Keratinocyte (primary cell): ENCODE results near the gene ZNF583. TPM values are rescaled to one million over a fixed set of nuclear protein-coding genes. Genes with fewer than 3 reads are reported as not detected.

Experiments
- DNase-seq: peaks from one replicate; pipeline ENCODE4 v3.0.0-alpha.2; 2011; ENCODE audit warnings: low read depth, missing footprints, low spot score
- FAIRE-seq: peaks from 2 replicates; lab custom pipeline; 2011; peaks lifted over from hg19 to GRCh38; lab: Jason Lieb, UNC
- H2AFZ ChIP-seq: 2 replicates; pipeline ENCODE4 v1.6.0; 2012; ENCODE audit warnings: low read length, control low read depth, inconsistent platforms; ENCODE audit not compliant: control insufficient read depth
- H3K27ac ChIP-seq: 2 replicates; pipeline ENCODE4 v1.5.1; 2011; ENCODE audit warnings: low read length; ENCODE audit not compliant: control insufficient read depth, insufficient read depth
- H3K27me3 ChIP-seq: 3 replicates; pipeline ENCODE4 v1.6.0; 2011; ENCODE audit warnings: low read length; ENCODE audit not compliant: control insufficient read depth, insufficient read depth; ENCODE audit errors: extremely low read depth
- H3K36me3 ChIP-seq, 2 experiments: 2 replicates in 1 of 2; 3 replicates in 1 of 2; pipeline ENCODE4 v1.5.1; 2011; ENCODE audit warnings: low read length in 2 of 2, mild to moderate bottlenecking in 1 of 2; ENCODE audit not compliant: control insufficient read depth in 2 of 2, insufficient read depth in 2 of 2; ENCODE audit errors: extremely low read depth in 1 of 2
- H3K4me1 ChIP-seq: 3 replicates; pipeline ENCODE4 v1.5.1; 2011; ENCODE audit warnings: low read length; ENCODE audit not compliant: control insufficient read depth, insufficient read depth; ENCODE audit errors: extremely low read depth
- H3K4me2 ChIP-seq: 3 replicates; pipeline ENCODE4 v1.6.0; 2011; ENCODE audit warnings: low read depth, low read length; ENCODE audit not compliant: control insufficient read depth, insufficient read depth; ENCODE audit errors: extremely low read depth
- H3K4me3 ChIP-seq, 3 experiments: fragments of 200-600 bp in 1 of 3; sonication (generic) in 1 of 3; 2 replicates in 2 of 3; 3 replicates in 1 of 3; pipeline ENCODE4 v1.5.1; 2011 to 2016; ENCODE audit warnings: low read length in 3 of 3, mild to moderate bottlenecking in 3 of 3, control low read depth in 2 of 3, inconsistent platforms in 1 of 3, low read depth in 1 of 3, mixed read lengths in 1 of 3, mixed run types in 1 of 3, moderate library complexity in 1 of 3; ENCODE audit not compliant: control insufficient read depth in 2 of 3, insufficient read depth in 2 of 3; ENCODE audit errors: extremely low read depth in 1 of 3
- H3K79me2 ChIP-seq: 2 replicates; pipeline ENCODE4 v1.6.0; 2012; ENCODE audit warnings: low read length; ENCODE audit not compliant: control insufficient read depth, insufficient read depth
- H3K9ac ChIP-seq: 3 replicates; pipeline ENCODE4 v1.6.0; 2011; ENCODE audit warnings: low read length; ENCODE audit not compliant: control insufficient read depth, insufficient read depth; ENCODE audit errors: extremely low read depth
- H3K9me1 ChIP-seq: 3 replicates; pipeline ENCODE4 v1.6.0; 2011; ENCODE audit warnings: low read length; ENCODE audit not compliant: control insufficient read depth, insufficient read depth; ENCODE audit errors: extremely low read depth
- H3K9me3 ChIP-seq: 2 replicates; pipeline ENCODE4 v1.5.1; 2012; ENCODE audit warnings: low read depth, low read length; ENCODE audit not compliant: control insufficient read depth
- H4K20me1 ChIP-seq: 3 replicates; pipeline ENCODE4 v1.6.0; 2011; ENCODE audit warnings: low read length; ENCODE audit not compliant: control insufficient read depth, insufficient read depth; ENCODE audit errors: extremely low read depth
- EZH2 ChIP-seq: IDR thresholded peaks from one replicate; pipeline ENCODE4 v1.6.1; 2012; ENCODE audit warnings: inconsistent platforms, mild to moderate bottlenecking, low read length, moderate library complexity
- dilution Hi-C: fragments of 300-500 bp; cut with MboI; formaldehyde crosslinking; loops from one replicate; pipeline ENCODE4 v1.7.0; 2020; ENCODE audit warnings: low sequenced_read_pairs; ENCODE audit not compliant: extremely low pct_ligation_motif_present
- polyA plus RNA-seq, 5 experiments: library from polyadenylated mRNA; depleted of rRNA in 3 of 5; stranded (reverse) in 3 of 5; stranded (forward) in 1 of 5; unstranded in 1 of 5; fragments of >200 nt; gene quantifications; 1 replicate in 1 of 5; 2 replicates in 3 of 5; 3 replicates in 1 of 5; pipeline versions ENCODE4 v1.2.1 to v1.2.3, GENCODE V29; 2011 to 2012; ENCODE audit warnings: missing spikeins in 2 of 5, low read depth in 1 of 5, low replicate concordance in 1 of 5
- TF ChIP-seq, protein P1 (sequence below), 3 experiments: IDR thresholded peaks in 1 of 3; conservative IDR thresholded peaks in 1 of 3; optimal IDR thresholded peaks in 1 of 3; 2 replicates in 2 of 3; 3 replicates in 1 of 3; pipeline versions ENCODE3 to v1.5.1; 2011; ENCODE audit warnings: low read length in 3 of 3, mild to moderate bottlenecking in 3 of 3, moderate library complexity in 2 of 3, control low read depth in 1 of 3, inconsistent platforms in 1 of 3; ENCODE audit not compliant: insufficient read depth in 2 of 3; ENCODE audit errors: extremely low read depth in 1 of 3

The ZNF583 gene
- polyA plus RNA-seq, 1 donor (not counting 4 experiments of a cell fraction or from before 2014, with no cell fraction given): 3.3 TPM

DNA sequence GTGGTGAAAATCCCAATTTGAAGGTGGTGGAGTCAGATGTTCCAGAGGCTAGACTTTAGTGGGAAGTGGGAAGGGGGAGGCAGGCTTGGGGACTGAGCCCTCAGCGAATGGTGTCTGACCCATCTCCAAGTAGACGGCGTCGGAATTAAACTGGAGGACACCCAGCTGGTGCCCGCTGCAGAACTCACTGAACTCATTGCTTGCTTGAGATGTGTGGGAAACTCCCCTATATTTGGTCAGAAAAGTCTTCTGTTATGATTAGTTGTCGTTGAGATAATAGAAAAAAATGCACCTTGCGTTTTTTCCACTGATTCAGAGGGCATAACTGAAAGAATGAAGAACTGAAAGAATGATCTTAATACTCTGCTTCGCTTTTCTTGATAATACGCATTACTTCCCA, 871 bp upstream of the ZNF583 start:
- peak overlapping the region; percentile 87 for H3K9ac ChIP-seq
- H3K4me1 ChIP-seq: peaks cover 15% of the 10 kb centered on the region
- H3K9me1 ChIP-seq: no peaks in the 10 kb centered on the region
- peak overlapping the region; percentile 87 for H3K27ac ChIP-seq
- H3K4me3 ChIP-seq: peak overlapping the region; percentile 62 to 95 (median 93)
- H3K27me3 ChIP-seq: no peaks in the 10 kb centered on the region
- H3K9me3 ChIP-seq: peaks cover 9% of the 10 kb centered on the region
- peak overlapping the region; percentile 100 for H2AFZ ChIP-seq
- no peaks in the 10 kb centered on the region for H4K20me1 ChIP-seq
- TF ChIP-seq, protein P1, sequence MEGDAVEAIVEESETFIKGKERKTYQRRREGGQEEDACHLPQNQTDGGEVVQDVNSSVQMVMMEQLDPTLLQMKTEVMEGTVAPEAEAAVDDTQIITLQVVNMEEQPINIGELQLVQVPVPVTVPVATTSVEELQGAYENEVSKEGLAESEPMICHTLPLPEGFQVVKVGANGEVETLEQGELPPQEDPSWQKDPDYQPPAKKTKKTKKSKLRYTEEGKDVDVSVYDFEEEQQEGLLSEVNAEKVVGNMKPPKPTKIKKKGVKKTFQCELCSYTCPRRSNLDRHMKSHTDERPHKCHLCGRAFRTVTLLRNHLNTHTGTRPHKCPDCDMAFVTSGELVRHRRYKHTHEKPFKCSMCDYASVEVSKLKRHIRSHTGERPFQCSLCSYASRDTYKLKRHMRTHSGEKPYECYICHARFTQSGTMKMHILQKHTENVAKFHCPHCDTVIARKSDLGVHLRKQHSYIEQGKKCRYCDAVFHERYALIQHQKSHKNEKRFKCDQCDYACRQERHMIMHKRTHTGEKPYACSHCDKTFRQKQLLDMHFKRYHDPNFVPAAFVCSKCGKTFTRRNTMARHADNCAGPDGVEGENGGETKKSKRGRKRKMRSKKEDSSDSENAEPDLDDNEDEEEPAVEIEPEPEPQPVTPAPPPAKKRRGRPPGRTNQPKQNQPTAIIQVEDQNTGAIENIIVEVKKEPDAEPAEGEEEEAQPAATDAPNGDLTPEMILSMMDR (optimal IDR thresholded peaks at IDR 0.05 in 1 of 3, IDR thresholded peaks at IDR 0.05 in 1 of 3, conservative IDR thresholded peaks at IDR 0.05 in 1 of 3; ENCODE audit: extremely low read depth in 1 of 3, insufficient read depth in 2 of 3, low read length in 3 of 3): no peak
- no peak for TF ChIP-seq EZH2
- dilution Hi-C loops: no loop called here
- H3K4me2 ChIP-seq: peak overlapping the region; percentile 88
- peaks cover 11% of the 10 kb centered on the region for H3K79me2 ChIP-seq
- peaks cover 0 to 6% of the 10 kb centered on the region in 2 experiments for H3K36me3 ChIP-seq
- DNase-seq (no peak), FAIRE-seq (no peak)

DNA sequence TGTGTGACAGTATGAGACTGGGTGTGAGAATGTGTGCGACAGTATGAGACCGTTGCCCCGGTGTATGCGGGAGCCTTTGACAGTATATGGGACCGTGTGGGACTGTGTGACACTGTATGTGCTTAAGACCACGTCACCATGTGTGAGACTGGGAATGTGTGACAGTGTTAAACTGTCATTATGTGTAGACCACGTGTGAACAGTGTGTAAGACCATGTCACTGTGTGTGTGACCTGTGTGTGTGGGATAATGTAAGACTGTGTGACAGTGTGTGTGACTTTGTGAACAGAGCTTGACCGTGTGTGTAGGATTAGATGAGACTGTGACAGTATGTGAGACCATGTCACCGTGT, 549 bp downstream of the ZNF583 start:
- H3K4me3 ChIP-seq: peak overlapping the region; percentile 62 to 95 (median 93)
- H2AFZ ChIP-seq: peak overlapping the region; percentile 100
- H3K27me3 ChIP-seq: no peaks in the 10 kb centered on the region
- FAIRE-seq: no peak
- H4K20me1 ChIP-seq: no peaks in the 10 kb centered on the region
- dilution Hi-C loops: no loop called here
- no peak for DNase-seq
- H3K27ac ChIP-seq: peak overlapping the region; percentile 87
- peak overlapping the region; percentile 87 for H3K9ac ChIP-seq
- peaks cover 15% of the 10 kb centered on the region for H3K4me1 ChIP-seq
- H3K9me3 ChIP-seq: peaks cover 9% of the 10 kb centered on the region
- peaks cover 0 to 11% of the 10 kb centered on the region in 2 experiments for H3K36me3 ChIP-seq
- no peaks in the 10 kb centered on the region for H3K9me1 ChIP-seq
- H3K4me2 ChIP-seq: peak overlapping the region; percentile 88
- TF ChIP-seq, protein P1 (optimal IDR thresholded peaks at IDR 0.05 in 1 of 3, IDR thresholded peaks at IDR 0.05 in 1 of 3, conservative IDR thresholded peaks at IDR 0.05 in 1 of 3; ENCODE audit: extremely low read depth in 1 of 3, insufficient read depth in 2 of 3, low read length in 3 of 3): no peak
- H3K79me2 ChIP-seq: peaks cover 11% of the 10 kb centered on the region
